Measurements from ENCODE around the gene ABHD8. TPM values are rescaled to one million over a fixed set of nuclear protein-coding genes. Genes with fewer than 3 reads are reported as not detected.

The ABHD8 gene
- total and polyA plus RNA-seq, 2 of the 13 experiments (the other 11 are each of a cell fraction or from before 2014, with no cell fraction given) = 6.3 to 7.2 TPM

GRCh38 chr19:17335575-17335974 lies 32.4 kb upstream of the ABHD8 start:
- H4K20me1 ChIP-seq (ENCODE audit: insufficient read depth, low read length) = no peaks in the 10 kb centered on the region
- intact Hi-C loops (cut with micrococcal nuclease; ENCODE audit: unreplicated experiment) (loop anchor here (5.0 kb wide), 1 partner anchor 72 kb away; the partner anchor contains the start of gene BST2), in situ Hi-C loops (cut with HindIII; ENCODE audit: extremely low pct_ligation_motif_present, low pct_unique_long_range_greater_than_20kb) (no loop called here)
- no peak for DNase-seq (ENCODE audit: low spot score)
- no peak overlapping the region for H3K9ac ChIP-seq (ENCODE audit: insufficient read depth, low read depth, low read length)
- no TSS peak for BruUV-seq (replicated peaks)
- CTCF ChIA-PET (ENCODE audit: low intra/inter-chr PET ratio, low total read pairs) = no interaction called here
- H3K27me3 ChIP-seq (ENCODE audit: control insufficient read depth in 1 of 2, insufficient read depth in 2 of 2, low read length in 2 of 2) = no peaks in the 10 kb centered on the region; a peak in 1 of 5 replicates
- POLR2A ChIA-PET = interaction anchor here (0.6 to 3.7 kb wide), 3 partner anchors 26 to 71 kb away, joined by 5 to 37 read pairs (median 5); partner anchors contain the start of gene DDA1
- no peaks in the 10 kb centered on the region for H3K9me3 ChIP-seq (ENCODE audit: low read length)
- H3K4me2 ChIP-seq (ENCODE audit: low read depth, low read length) = peak overlapping the region; percentile 91
- H3K36me3 ChIP-seq (replicated peaks in 1 of 2; ENCODE audit: control insufficient read depth in 1 of 2, insufficient read depth in 2 of 2, low read length in 2 of 2) = 0 out of 5 replicates have a peak, but pooled peaks cover 0 to 4% of the 10 kb centered on the region in 2 experiments
- 70% methylated on average over 10 of the region's 10 CpGs for WGBS (ENCODE audit: low lambda C conversion rate)
- no peak overlapping the region for H2AFZ ChIP-seq (ENCODE audit: low read length)
- TF ChIP-seq ZKSCAN8 (CRISPR knock-in tag; IDR thresholded peaks at IDR 0.05; ENCODE audit: borderline replicate concordance) = 0 out of 2 replicates have a peak, but pooled peaks have one; percentile 27
- TF ChIP-seq, protein P1, sequence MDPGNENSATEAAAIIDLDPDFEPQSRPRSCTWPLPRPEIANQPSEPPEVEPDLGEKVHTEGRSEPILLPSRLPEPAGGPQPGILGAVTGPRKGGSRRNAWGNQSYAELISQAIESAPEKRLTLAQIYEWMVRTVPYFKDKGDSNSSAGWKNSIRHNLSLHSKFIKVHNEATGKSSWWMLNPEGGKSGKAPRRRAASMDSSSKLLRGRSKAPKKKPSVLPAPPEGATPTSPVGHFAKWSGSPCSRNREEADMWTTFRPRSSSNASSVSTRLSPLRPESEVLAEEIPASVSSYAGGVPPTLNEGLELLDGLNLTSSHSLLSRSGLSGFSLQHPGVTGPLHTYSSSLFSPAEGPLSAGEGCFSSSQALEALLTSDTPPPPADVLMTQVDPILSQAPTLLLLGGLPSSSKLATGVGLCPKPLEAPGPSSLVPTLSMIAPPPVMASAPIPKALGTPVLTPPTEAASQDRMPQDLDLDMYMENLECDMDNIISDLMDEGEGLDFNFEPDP (CRISPR knock-in tag; conservative IDR thresholded peaks at IDR 0.05) = no peak
- H3K27ac ChIP-seq (ENCODE audit: extremely low read length, insufficient read depth, low read length) = no peak overlapping the region
- peaks cover 7% of the 10 kb centered on the region for H3K79me2 ChIP-seq (ENCODE audit: insufficient read depth, low read length)
- peaks cover 60% of the 10 kb centered on the region for H3K4me1 ChIP-seq (ENCODE audit: insufficient read depth, low read length)
- ATAC-seq = no peak
- no peak for FAIRE-seq
- no peak overlapping the region for H3K4me3 ChIP-seq (replicated peaks in 1 of 3; ENCODE audit: insufficient read depth in 1 of 3, low read depth in 2 of 3, low read length in 3 of 3)

GRCh38 chr19:17334414-17335409 lies 31.5 kb upstream of the ABHD8 start, which contains the start of gene ANO8:
Gene ANO8 (minus strand): TSS chr19:17334855. CDS start chr19:17334670, 185 bp downstream.
- ATAC-seq (peak; percentile 61), DNase-seq (ENCODE audit: low spot score) (peak; percentile 91), FAIRE-seq (peak; percentile 64)
- H3K36me3 ChIP-seq (replicated peaks in 1 of 2; ENCODE audit: control insufficient read depth in 1 of 2, insufficient read depth in 2 of 2, low read length in 2 of 2) = 0 out of 5 replicates have a peak, but pooled peaks cover 0 to 4% of the 10 kb centered on the region in 2 experiments
- in situ Hi-C loops (cut with HindIII; ENCODE audit: extremely low pct_ligation_motif_present, low pct_unique_long_range_greater_than_20kb) (no loop called here), intact Hi-C loops (cut with micrococcal nuclease; ENCODE audit: unreplicated experiment) (loop anchor here (5.0 kb wide), 1 partner anchor 73 kb away; the partner anchor contains the start of gene BST2)
- H4K20me1 ChIP-seq (ENCODE audit: insufficient read depth, low read length) = no peaks in the 10 kb centered on the region
- POLR2A ChIA-PET = interaction anchor here (0.6 to 3.7 kb wide), 7 partner anchors 17 to 120 kb away, joined by 3 to 37 read pairs (median 4); partner anchors contain the start of genes DDA1 and USE1
- H3K4me3 ChIP-seq (replicated peaks in 1 of 3; ENCODE audit: insufficient read depth in 1 of 3, low read depth in 2 of 3, low read length in 3 of 3) = peak within 1 kb of the TSS; percentile 70 to 91 (median 77)
- H3K79me2 ChIP-seq (ENCODE audit: insufficient read depth, low read length) = peaks cover 7% of the 10 kb centered on the region
- H3K27ac ChIP-seq (ENCODE audit: extremely low read length, insufficient read depth, low read length) = peak within 1 kb of the TSS; percentile 68
- BruUV-seq (replicated peaks) = no TSS peak
- CTCF ChIA-PET (ENCODE audit: low intra/inter-chr PET ratio, low total read pairs) = no interaction called here
- WGBS (ENCODE audit: low lambda C conversion rate) = 4% methylated on average over 34 of the region's 86 CpGs
- peaks cover 55% of the 10 kb centered on the region for H3K4me1 ChIP-seq (ENCODE audit: insufficient read depth, low read length)
- peak within 1 kb of the TSS; percentile 91 for H3K4me2 ChIP-seq (ENCODE audit: low read depth, low read length)
- H3K9me3 ChIP-seq (ENCODE audit: low read length) = no peaks in the 10 kb centered on the region
- H2AFZ ChIP-seq (ENCODE audit: low read length) = peak within 1 kb of the TSS; percentile 54
- peak within 1 kb of the TSS; percentile 82 for H3K9ac ChIP-seq (ENCODE audit: insufficient read depth, low read depth, low read length)
- H3K27me3 ChIP-seq (ENCODE audit: control insufficient read depth in 1 of 2, insufficient read depth in 2 of 2, low read length in 2 of 2) = no peaks in the 10 kb centered on the region; a peak in 1 of 5 replicates
- peak; percentile 84; the same call in 1 of the 2 replicates for TF ChIP-seq ZSCAN31 (CRISPR knock-in tag; IDR thresholded peaks at IDR 0.05; ENCODE audit: low read depth)
- TF ChIP-seq JUND (CRISPR knock-in tag; IDR thresholded peaks at IDR 0.05) = 0 out of 2 replicates have a peak, but pooled peaks have one; percentile 51
- no peak for TF ChIP-seq BATF2 (CRISPR knock-in tag; IDR thresholded peaks at IDR 0.05)
- TF ChIP-seq ZNF460 (CRISPR knock-in tag; IDR thresholded peaks at IDR 0.05; ENCODE audit: borderline replicate concordance) = no peak
- no peak for TF ChIP-seq HBP1 (CRISPR knock-in tag; IDR thresholded peaks at IDR 0.05; ENCODE audit: low read depth)
- TF ChIP-seq ZNF33A (CRISPR knock-in tag; IDR thresholded peaks at IDR 0.05; ENCODE audit: borderline replicate concordance) = no peak
- TF ChIP-seq TFDP2 (CRISPR knock-in tag; IDR thresholded peaks at IDR 0.05) = peak; percentile 70
